Nucleus accumbens (tissue), 56 donors: ENCODE results near the gene IVNS1ABP.
"Not testable (repeated sequence)": the region's sequence is repeated elsewhere in the genome, so short reads cannot be mapped to it uniquely, and the experiment has no call there.

ENCODE experiments used
- DNase-seq, 56 donors: peaks; one replicate each; lab custom pipeline; 2025; lab: John Stamatoyannopoulos, UW

The IVNS1ABP gene

GRCh38 chr1:185317034-185317885 lies at the start of gene IVNS1ABP:
IVNS1ABP (minus strand) TSS chr1:185317243; CDS start chr1:185309493, 7,750 bp downstream.
- DNase-seq: peak; percentile 45 to 98 (median 95)

- no peak for DNase-seq
Measured at GRCh38 chr1:185365951-185366350, 48.9 kb upstream of the IVNS1ABP start.

DNA sequence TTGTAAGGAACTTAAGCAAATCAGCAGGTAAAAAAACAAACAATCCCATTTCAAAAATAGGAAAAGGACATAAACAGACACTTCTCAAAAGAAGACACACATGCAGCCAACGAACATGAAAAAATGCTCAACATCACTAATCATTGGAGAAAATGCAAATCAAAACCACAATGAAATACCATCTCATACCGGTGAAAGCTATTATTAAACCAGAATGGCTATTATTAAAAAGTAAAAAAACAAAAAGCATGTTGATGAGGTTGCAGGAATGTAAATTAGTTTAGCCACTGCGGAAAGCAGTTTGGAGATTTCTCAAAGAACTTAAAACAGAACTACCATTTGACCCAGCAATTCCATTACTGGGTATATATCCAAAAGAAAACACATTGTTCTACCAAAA lies 47.5 kb upstream of the IVNS1ABP start:
- not testable (repeated sequence) for DNase-seq

DNA sequence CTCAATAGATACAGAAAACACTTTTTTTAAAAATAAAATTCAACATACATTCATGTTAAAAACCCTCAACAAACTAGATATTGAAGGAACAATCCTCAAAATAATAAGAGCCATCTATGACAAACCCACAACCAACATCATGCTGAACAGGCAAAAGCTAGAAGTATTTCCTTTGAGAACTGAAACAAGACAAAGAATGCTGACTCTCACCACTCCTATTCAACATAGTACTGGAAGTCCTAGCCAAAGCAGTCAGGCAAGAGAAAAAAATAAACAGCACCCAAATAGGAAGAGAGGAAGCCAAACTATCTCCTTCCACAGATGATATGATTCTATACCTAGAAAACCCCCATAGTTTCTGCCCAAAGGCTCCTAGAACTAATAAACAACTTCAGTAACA lies 46.2 kb upstream of the IVNS1ABP start:
- DNase-seq: no peak

GRCh38 chr1:185360714-185361113 lies 43.7 kb upstream of the IVNS1ABP start:
- DNase-seq: no peak

- DNase-seq: no peak
Measured at GRCh38 chr1:185358957-185359356, 41.9 kb upstream of the IVNS1ABP start.

DNA sequence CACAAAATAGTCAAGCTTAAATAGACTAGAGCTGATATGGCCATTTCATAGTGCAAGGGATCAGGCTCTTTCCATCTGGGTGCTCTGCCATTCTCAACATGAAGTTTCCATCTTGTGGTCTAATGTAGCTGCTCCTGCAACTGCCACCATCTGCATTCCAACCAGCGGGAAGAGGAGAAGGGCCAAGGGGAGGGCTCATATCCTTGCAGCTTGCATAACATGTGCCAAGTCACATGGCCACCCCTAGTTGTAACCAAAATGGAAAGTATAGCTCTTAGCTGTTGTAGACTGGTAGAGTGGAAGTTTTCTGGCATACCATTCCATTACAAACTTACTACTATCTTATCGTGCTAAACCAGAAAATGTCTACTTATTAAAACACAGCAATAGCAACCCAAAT lies 38.9 kb upstream of the IVNS1ABP start:
- no peak for DNase-seq

- DNase-seq: no peak
Measured at GRCh38 chr1:185353124-185353523, 36.1 kb upstream of the IVNS1ABP start.

DNA sequence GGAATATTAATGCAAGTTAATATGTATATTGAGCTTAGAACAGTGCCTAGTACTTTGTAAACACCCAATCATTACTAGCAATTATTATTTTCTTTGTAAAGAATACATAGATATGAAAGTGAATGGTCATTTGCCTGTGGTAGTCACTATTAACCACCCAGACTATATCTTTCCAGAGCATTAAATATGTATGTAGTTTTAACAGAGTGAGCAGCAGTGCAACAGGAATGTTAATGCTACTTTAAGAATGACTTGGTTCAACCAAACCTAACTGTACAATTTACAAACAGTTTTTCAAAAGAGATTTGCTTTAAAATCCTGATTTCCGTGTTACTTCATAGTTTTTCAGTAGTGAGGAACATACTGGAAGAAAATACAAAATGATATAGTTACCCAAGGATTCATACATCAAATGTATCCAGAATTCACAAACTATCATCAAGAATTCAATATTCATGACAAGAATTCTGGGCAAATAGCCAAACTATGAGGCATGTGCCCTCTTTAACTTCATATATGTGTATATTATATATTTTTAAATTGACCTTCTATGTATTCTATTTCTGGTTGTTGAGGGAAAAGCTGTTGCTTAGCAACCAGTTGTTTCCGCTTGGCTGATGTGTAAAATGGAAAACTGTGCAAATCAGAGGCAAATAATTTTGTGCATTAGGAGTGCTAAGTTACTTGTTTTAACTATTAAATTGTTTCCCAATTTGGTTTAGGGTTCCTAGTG lies 34.9 kb upstream of the IVNS1ABP start:
- DNase-seq: no peak

GRCh38 chr1:185350027-185350442 lies 33.0 kb upstream of the IVNS1ABP start:
- DNase-seq: no peak

DNA sequence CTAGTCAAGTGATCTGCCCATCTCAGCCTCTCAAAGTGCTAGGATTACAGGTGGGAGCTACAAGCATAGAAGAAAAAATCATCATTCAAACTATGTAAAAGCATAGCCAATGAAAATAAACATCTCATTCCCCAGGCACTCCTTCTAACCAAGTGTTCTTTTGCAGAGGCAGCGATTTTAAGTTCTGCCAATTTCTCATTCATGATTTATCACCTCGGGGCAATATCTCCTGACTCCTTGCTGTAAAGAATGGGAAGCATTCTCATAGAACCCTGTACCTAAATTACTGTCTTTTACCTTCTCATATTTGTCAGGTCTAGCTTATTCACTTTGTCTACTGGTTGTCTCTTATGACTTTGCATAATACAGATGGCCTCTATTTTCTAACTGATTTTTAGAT lies 32.5 kb upstream of the IVNS1ABP start:
- DNase-seq: no peak

DNA sequence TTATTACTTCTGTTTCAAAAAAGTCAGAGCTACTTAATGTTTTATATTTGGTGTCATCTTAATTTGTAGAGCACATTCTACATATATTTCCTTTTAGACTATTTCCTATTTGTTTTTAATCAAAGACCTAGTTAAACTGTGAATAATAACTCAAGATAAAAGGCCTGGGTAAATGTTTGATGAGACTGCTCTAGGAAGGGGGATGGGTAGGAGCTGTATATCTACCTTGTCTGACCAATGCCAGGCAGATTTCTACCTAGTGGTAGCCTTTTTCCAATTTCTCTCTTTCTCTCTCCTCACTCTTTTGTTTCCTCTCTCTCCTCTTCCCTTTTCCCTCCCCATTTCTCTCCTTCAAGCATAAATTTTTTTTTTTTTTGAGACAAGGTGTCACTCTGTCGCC lies 31.9 kb upstream of the IVNS1ABP start:
- DNase-seq: no peak

DNA sequence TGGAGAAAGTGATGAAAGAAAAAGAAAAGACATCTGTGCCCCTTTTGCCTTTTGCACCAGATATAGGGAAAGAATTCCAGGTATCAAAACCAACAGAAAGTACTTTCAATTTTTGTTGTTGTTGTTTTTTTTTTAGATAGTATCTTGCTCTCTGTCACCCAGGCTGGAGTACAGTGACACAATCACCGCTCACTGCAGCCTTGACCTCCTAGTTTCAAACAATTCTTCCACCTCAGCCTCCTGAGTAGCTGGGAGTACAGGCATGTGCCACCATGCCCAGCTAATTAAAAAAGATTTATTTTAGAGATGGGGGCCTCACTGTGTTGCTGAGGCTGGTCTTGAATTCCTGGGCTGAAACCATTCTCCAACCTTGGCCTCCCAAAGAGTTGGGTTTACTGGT lies 31.3 kb upstream of the IVNS1ABP start:
- no peak for DNase-seq

- DNase-seq: no peak
Measured at GRCh38 chr1:185345913-185346720, 29.1 kb upstream of the IVNS1ABP start.

DNA sequence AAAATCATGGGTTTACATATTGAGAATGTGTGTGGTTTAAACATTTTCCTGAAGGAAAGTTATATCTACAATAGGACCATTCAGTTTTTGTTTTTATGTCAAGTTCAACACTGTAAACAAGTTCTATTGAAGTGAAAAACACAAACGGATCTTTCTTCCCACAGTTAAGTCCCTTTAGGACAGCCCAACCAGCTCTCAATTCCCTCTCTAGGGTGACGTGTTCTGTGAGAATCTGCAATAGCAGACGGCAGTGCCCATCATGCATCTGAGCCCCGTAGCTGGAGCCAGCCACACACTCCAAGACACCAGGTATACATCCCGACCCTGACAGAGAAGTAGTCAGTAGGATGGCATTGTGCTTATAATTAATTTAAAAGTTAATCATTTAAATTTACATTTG lies 26.3 kb upstream of the IVNS1ABP start:
- DNase-seq: peak in 15 of 56 donors; percentile 9 to 49 (median 15)

- no peak for DNase-seq
Measured at GRCh38 chr1:185342672-185343259, 25.7 kb upstream of the IVNS1ABP start.

GRCh38 chr1:185342017-185342416 lies 25.0 kb upstream of the IVNS1ABP start:
- no peak for DNase-seq

- no peak for DNase-seq
Measured at GRCh38 chr1:185341196-185341781, 24.2 kb upstream of the IVNS1ABP start.

DNA sequence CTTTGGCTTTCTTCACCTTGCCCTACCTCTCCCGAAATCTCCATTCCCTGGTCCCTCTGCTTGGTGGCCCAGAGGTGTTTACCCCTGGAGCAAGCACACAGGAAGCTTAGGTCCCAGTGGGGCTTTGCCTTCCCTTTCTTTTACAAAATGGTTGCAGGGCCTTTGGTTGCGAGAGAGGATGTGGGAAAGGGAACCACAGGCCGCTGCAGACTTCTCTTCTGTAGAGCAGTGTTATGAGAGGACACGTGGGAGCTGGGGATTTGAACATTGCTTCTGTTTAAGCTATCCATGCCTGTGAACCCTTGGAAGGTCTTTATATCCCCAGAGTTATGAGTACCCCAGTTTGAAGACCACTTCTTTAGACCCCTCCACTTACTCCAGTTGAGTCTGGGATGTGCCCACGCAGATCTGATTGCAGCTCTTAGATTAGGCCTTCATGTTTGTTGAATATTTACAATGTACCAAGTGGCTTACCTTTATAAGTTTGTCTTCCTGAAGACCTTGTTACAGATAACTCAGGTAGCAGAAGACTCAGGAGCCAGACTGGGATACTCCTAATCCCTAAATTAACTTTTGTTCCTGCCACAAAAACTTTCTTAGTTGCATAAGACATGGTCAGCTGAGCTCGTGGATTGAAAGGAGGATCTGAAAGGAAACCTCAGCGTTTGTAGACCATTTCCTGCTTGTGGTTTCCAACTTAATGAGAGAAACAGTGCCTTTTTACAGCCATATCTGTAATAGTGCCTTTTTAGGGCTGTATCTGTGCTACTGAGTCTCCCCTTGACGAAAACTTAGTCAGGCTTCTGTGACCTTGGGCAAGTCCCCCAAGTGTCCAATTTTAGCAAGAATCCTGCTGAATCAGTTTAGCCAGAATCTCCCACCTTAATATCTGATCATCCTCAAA lies 21.9 kb upstream of the IVNS1ABP start:
- peak in 6 of 56 donors; percentile 4 to 28 (median 10) for DNase-seq
